ENCODE data around the gene SCUBE1.

Gene SCUBE1

GRCh38 chr22:43242627-43243026 lies 100.5 kb downstream of the SCUBE1 start:
- no peak for TF ChIP-seq CTCF (IDR thresholded peaks at IDR 0.05)

- TF ChIP-seq CTCF (IDR thresholded peaks at IDR 0.05) = no peak
These were observed 101.3 kb downstream of the SCUBE1 start for GRCh38 chr22:43241699-43242386.

GRCh38 chr22:43241138-43241597 lies 102.0 kb downstream of the SCUBE1 start:
- no peak for TF ChIP-seq CTCF (IDR thresholded peaks at IDR 0.05)

GRCh38 chr22:43240614-43241013 lies 102.6 kb downstream of the SCUBE1 start:
- TF ChIP-seq CTCF (IDR thresholded peaks at IDR 0.05) = no peak

GRCh38 chr22:43239956-43240355 lies 103.2 kb downstream of the SCUBE1 start:
- TF ChIP-seq CTCF (IDR thresholded peaks at IDR 0.05) = no peak

GRCh38 chr22:43239193-43239780 lies 103.9 kb downstream of the SCUBE1 start:
- no peak for TF ChIP-seq CTCF (IDR thresholded peaks at IDR 0.05)

GRCh38 chr22:43238526-43239006 lies 104.6 kb downstream of the SCUBE1 start:
- TF ChIP-seq CTCF (IDR thresholded peaks at IDR 0.05) = no peak

Measured in LNCAP (cell line).